Measurements from ENCODE around the gene PTCHD4.

GRCh38 chr6:48090546-48090945, 20.5 kb downstream of the PTCHD4 start:
- TF ChIP-seq MXI1 (IDR thresholded peaks at IDR 0.05; ENCODE audit: borderline replicate concordance, low read depth, low read length) (no peak), ZNF121 (CRISPR knock-in tag; IDR thresholded peaks at IDR 0.05) (no peak), CTCF (CRISPR knock-in tag; IDR thresholded peaks at IDR 0.05) (no peak), CEBPZ (IDR thresholded peaks at IDR 0.05; ENCODE audit: low read length) (no peak), TAF1 (CRISPR knock-in tag; IDR thresholded peaks at IDR 0.05) (no peak), BRCA1 (CRISPR knock-in tag; IDR thresholded peaks at IDR 0.05) (no peak)

Measured in HepG2 (cell line).